ENCODE results near the gene HLTF.
"Not testable (repeated sequence)": the region's sequence is repeated elsewhere in the genome, so short reads cannot be mapped to it uniquely, and the experiment has no call there.

HLTF gene

GRCh38 chr3:148992635-148993255 lies 93.6 kb downstream of the HLTF start:
- in situ Hi-C loops (cut with MboI; ENCODE audit: low sequenced_read_pairs): no loop called here

DNA sequence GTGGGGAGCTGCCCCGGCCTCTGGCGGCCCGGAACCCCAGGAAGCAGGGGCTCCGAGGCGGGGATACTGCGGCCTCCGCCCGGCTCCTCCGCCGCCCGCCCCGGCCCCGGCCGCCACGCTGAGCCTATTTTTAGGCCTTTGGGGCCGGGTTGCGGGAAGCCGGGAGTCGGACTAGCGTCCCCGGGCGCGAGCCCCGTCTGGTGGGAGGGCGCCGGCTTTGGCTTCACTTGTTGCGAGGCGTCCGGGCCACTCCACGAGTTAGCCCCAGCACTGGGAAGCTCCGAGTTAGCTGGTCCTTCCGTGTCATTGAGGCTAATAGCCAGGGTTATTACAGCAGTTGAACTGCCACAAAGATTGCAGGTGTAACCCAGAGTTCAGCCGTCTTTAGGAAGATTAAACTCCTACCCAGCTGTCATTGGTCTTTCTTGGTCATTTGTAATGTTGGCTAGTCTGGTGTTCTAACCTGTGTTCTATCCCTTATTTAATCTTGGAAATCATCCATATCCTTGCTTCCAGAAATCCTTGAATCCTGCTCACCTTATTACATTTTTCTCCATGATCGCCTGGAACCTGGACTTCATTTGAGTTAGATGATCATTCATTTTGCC lies 94.2 kb downstream of the HLTF start:
- in situ Hi-C loops (cut with MboI; ENCODE audit: low sequenced_read_pairs): no loop called here

DNA sequence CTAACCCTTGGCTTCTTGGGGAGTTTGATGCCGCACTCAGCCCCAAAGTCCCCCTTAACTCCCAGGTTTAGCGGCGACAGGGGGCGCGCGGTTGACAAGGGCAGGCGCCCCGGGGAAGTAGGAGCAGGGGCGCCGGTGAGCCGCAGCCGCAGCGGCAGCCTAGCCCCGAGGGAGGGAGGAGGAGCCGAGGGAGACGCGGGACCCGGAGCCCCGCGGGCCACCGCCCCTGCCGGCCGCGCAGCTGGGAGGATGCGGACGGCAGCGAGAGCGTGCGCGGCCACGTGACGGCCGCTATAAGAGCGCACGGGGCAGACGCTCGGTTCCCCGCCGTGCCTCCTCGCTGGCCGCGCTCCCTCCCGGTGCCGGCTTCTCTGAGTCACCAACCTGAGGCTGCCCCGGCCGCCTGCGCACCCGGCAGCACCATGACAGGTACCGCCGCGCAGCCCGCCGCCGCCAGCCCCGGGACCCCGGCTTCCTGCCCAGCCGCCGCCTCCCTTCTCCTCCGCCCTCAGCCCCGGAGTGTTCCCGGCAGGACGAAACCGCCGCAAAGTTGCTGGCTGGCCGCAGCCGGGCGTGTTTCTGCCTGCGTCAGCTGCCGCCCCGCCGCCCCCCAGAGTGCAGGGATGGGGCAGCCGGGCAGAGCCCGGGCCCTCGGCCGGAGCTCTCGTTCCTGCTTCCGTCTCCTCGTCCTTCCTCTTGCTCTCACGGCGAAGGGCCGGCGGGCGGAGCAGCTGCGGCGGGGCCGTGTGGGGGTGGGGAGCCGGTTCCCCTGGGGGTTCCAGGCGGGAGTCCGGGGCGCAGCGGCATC lies 94.9 kb downstream of the HLTF start, which contains the start of gene GYG1:
Gene GYG1 (plus strand): TSS at position 322 of the 808 bp plus-strand sequence. CDS start 101 bp downstream, at position 423.
- in situ Hi-C loops (cut with MboI; ENCODE audit: low sequenced_read_pairs): no loop called here

- in situ Hi-C loops (cut with MboI; ENCODE audit: low sequenced_read_pairs): no loop called here
Measured at GRCh38 chr3:148990236-148990635, 96.1 kb downstream of the HLTF start.

DNA sequence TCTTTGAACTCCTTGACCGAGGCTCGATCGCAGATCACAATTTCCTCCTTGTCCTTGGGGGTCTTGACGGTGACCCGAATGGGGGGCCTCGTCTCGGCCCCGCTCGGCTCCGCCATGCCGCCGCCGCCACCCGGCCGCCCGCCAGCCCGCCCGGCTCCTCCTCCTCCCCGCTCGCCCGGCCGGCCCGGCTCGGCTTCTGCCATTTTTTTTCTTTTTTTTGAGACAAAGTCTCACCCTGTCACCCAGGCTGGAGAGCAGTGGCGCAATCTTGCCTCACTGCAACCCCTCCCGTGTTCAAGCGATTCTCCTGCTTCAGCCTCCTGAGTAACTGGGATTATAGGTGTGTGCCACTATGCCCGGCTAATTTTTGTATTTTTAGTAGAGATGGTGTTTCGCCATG lies 98.8 kb downstream of the HLTF start:
- in situ Hi-C loops (cut with MboI; ENCODE audit: low sequenced_read_pairs): not testable (repeated sequence)

DNA sequence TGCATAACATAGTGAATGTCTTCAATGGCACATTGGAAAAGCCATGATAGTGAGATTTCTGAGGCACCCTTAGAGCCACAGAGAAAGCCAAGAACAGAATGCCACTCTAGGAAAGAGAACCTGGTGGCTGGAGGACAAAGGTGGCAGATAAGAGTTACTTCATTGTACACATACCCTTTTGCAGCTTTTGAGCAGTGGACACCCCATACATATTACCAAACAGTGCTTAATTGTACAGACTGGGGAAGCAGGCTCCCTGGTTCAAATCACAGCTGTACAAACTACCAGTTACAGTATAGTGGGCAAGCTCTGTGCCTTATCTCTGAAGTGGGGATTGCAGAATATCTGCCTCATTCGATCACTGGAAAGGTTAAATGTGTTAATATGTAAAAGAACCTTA lies 105.1 kb downstream of the HLTF start:
- in situ Hi-C loops (cut with MboI; ENCODE audit: low sequenced_read_pairs): no loop called here
